Liver (tissue), 2 donors: ENCODE data around the gene SMOC1.

Experiments
- CTCF ChIP-seq: fragments of 150-350 bp; IDR thresholded peaks from 2 replicates; pipeline ENCODE4 v1.5.1; 2017; ENCODE audit warnings: improper control_type of control experiment, low read depth, low read length; ENCODE audit not compliant: missing input control
- REST ChIP-seq: IDR thresholded peaks from 2 replicates; pipeline ENCODE4 v1.6.1; 2016; ENCODE audit warnings: antibody characterized with exemption, mild to moderate bottlenecking
- donor health status: healthy.

- TF ChIP-seq CTCF (no peak), REST (no peak)
Measured at GRCh38 chr14:69999261-69999674, 120.1 kb downstream of the SMOC1 start.
